Spleen (tissue), 11 donors: ENCODE data around the gene DNAJC27. TPM values are rescaled to one million over a fixed set of nuclear protein-coding genes. Genes with fewer than 3 reads are reported as not detected.

Source experiments
- DNase-seq: peaks from one replicate; pipeline ENCODE4 v3.0.0-alpha.2; 2020
- H3K27ac ChIP-seq, 8 donors: fragments of 200-600 bp; sonication (generic) in 7 of 8; 1 replicate in 4 of 8; 2 replicates in 4 of 8; pipeline versions ENCODE4 v1.5.0 to v1.8.0; 2016 to 2021; ENCODE audit warnings: inconsistent platforms in 4 of 8, mild to moderate bottlenecking in 4 of 8, moderate library complexity in 1 of 8
- H3K27me3 ChIP-seq, 7 donors: fragments of 200-600 bp; sonication (generic) in 6 of 7; replicated peaks in 1 of 7; 1 replicate in 4 of 7; 2 replicates in 3 of 7; pipeline versions ENCODE4 v1.5.0 to v1.8.0; 2016 to 2021; ENCODE audit warnings: inconsistent platforms in 3 of 7, mild to moderate bottlenecking in 1 of 7
- H3K36me3 ChIP-seq, 6 donors: fragments of 200-600 bp; sonication (generic) in 5 of 6; 1 replicate in 4 of 6; 2 replicates in 2 of 6; pipeline versions ENCODE4 v1.5.0 to v1.8.0; 2016 to 2021; ENCODE audit warnings: inconsistent platforms in 2 of 6
- H3K4me1 ChIP-seq, 6 donors: fragments of 200-600 bp; sonication (generic) in 5 of 6; 1 replicate in 3 of 6; 2 replicates in 3 of 6; pipeline versions ENCODE4 v1.5.0 to v1.8.0; 2016 to 2021; ENCODE audit warnings: inconsistent platforms in 3 of 6
- H3K4me3 ChIP-seq, 8 donors: fragments of 200-600 bp; sonication (generic) in 7 of 8; 1 replicate in 4 of 8; 2 replicates in 4 of 8; pipeline versions ENCODE4 v1.5.0 to v1.8.0; 2016 to 2021; ENCODE audit warnings: inconsistent platforms in 4 of 8, mild to moderate bottlenecking in 4 of 8, moderate library complexity in 2 of 8
- H3K9me3 ChIP-seq, 8 donors: fragments of 200-600 bp; sonication (generic) in 7 of 8; 1 replicate in 4 of 8; 2 replicates in 4 of 8; pipeline versions ENCODE4 v1.5.0 to v1.8.0; 2016 to 2021; ENCODE audit warnings: inconsistent platforms in 4 of 8
- POLR2A ChIP-seq, 3 donors: fragments of 450-650 bp; IDR thresholded peaks; one replicate each; pipeline ENCODE4 v1.5.1; 2017; ENCODE audit warnings: antibody characterized with exemption in 3 of 3, mild to moderate bottlenecking in 1 of 3
- POLR2AphosphoS5 ChIP-seq, 3 donors: sonication (generic); formaldehyde crosslinking; IDR thresholded peaks; one replicate each; pipeline ENCODE4 v1.5.1; 2017; ENCODE audit warnings: antibody characterized with exemption in 3 of 3
- WGBS, 5 donors: extraction: QIAGEN DNeasy Blood & Tissue Kit in 3 of 5; methylation state at CpG; one replicate each; pipeline versions ENCODE4 v1.1.5 to v1.1.7; 2013 to 2018; 5-methylcytosine and 5-hydroxymethylcytosine counted together
- intact Hi-C: fragments of 100-400 bp; cut with DNase I; formaldehyde crosslinking; loops from one replicate; pipeline ENCODE4 v1.15.0; 2023; ENCODE audit warnings: low total_unique reads
- polyA plus RNA-seq, 3 donors: library from polyadenylated mRNA; stranded (reverse); fragments of 200-250 nt; gene quantifications; one replicate each; pipeline ENCODE4 v1.2.1, GENCODE V29; 2013
- total RNA-seq, 7 donors: library from RNA; depleted of rRNA in 3 of 7; stranded (reverse); fragments of >200 nt in 3 of 7; fragmentation: NEBNext Ultra II Directional in 4 of 7; extraction: Animal tissue kit (Norgen Biotek cat#: 25700) in 4 of 7; gene quantifications; one replicate each; pipeline versions ENCODE4 v1.1.0 to v1.2.1, GENCODE V29; 2016 to 2021
- TF ChIP-seq, protein P1 (sequence below), 11 experiments: fragments of 200-600 bp in 7 of 11; fragments of 450-650 bp in 4 of 11; sonication (generic) in 4 of 11; IDR thresholded peaks in 8 of 11; conservative IDR thresholded peaks in 3 of 11; 1 replicate in 7 of 11; 2 replicates in 4 of 11; pipeline versions ENCODE4 v1.4.0 to v1.8.0; 2016 to 2021; ENCODE audit warnings: antibody characterized with exemption in 11 of 11, inconsistent platforms in 4 of 11, mild to moderate bottlenecking in 1 of 11
- donor health status: healthy with polysubstance abuse.
- donor health status: DM: no; HTN: no; CAD: no; lungs with moderate emphysema.
- donor health status: DM: no; HTN: no; CAD: no.
- donor health status: Bipolar disorder and iron deficiency.
- donor health status: healthy.
- donor health status: DM: no; HTN: no; CAD: no.
- donor health status: DM: yes; HTN: yes; CAD: no.

DNAJC27 gene
- total and polyA plus RNA-seq, 10 donors, result 1.7 to 10.5 (median 6.9) TPM

DNA sequence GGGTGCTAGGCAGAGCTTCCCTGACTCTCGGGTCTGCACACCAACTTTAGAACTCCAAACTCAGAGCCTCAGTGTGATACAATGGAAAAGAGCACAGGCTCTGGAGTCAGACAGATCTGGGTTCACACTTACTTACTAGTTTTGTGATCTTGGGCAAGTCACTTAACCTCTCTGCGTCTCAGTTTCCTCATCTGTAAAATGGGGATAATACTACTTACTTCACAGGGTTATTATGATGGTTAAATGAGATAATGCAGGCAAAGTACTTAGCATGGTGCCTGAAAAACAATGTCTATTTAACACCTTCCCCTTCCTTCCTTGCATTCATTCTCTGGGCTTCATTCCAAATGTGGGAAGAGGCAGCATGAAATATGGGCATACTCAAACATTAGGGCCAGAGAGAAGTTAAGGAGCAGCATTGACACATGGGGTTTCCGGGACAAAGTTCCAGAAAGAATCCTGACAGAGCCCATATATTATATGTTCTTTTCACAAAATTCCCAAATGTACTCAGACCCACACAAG is 13.3 kb downstream of the DNAJC27 start:
- Histone ChIP-seq H3K36me3 (peaks cover 0 to 100% (median 74%) of the 10 kb centered on the region in 6 donors), H3K9me3 (peaks cover 0 to 23% (median 17%) of the 10 kb centered on the region in 8 donors), H3K27ac (no peak overlapping the region), H3K27me3 (no peaks in the 10 kb centered on the region), H3K4me3 (no peak overlapping the region), H3K4me1 (no peaks in the 10 kb centered on the region)
- DNase-seq, result no peak
- intact Hi-C loops, result no loop called here
- TF ChIP-seq POLR2A (IDR thresholded peaks at IDR 0.05) (no peak), POLR2AphosphoS5 (IDR thresholded peaks at IDR 0.05) (no peak)
- TF ChIP-seq, protein P1, sequence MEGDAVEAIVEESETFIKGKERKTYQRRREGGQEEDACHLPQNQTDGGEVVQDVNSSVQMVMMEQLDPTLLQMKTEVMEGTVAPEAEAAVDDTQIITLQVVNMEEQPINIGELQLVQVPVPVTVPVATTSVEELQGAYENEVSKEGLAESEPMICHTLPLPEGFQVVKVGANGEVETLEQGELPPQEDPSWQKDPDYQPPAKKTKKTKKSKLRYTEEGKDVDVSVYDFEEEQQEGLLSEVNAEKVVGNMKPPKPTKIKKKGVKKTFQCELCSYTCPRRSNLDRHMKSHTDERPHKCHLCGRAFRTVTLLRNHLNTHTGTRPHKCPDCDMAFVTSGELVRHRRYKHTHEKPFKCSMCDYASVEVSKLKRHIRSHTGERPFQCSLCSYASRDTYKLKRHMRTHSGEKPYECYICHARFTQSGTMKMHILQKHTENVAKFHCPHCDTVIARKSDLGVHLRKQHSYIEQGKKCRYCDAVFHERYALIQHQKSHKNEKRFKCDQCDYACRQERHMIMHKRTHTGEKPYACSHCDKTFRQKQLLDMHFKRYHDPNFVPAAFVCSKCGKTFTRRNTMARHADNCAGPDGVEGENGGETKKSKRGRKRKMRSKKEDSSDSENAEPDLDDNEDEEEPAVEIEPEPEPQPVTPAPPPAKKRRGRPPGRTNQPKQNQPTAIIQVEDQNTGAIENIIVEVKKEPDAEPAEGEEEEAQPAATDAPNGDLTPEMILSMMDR (IDR thresholded peaks at IDR 0.05 in 8 of 11, conservative IDR thresholded peaks at IDR 0.05 in 3 of 11), result no peak
- 86 to 94% (median 90%) methylated on average over 3 of the region's 3 CpGs for WGBS, 5 donors

DNA sequence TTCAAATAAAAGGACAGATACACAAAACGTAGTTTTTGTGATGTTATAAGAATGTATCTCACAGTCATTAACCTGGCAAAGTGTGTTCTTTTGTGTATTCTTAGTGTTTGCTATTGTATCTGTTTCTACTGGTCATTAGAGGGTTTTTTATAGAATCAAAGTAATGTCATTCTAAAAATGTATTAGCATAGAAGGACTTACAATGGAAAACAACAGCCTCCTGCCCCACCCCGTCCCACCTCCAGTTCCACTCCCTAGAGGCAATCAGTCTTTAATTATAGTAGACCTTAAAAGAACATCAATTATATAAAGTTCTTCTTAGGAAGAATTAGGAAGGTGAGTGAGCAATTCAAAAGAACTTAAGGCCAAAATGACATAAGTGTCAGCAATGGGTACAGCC is 13.8 kb downstream of the DNAJC27 start:
- Histone ChIP-seq H3K36me3 (peaks cover 0 to 100% (median 74%) of the 10 kb centered on the region in 6 donors), H3K27ac (no peak overlapping the region), H3K9me3 (peaks cover 0 to 23% (median 17%) of the 10 kb centered on the region in 8 donors), H3K27me3 (no peaks in the 10 kb centered on the region), H3K4me3 (no peak overlapping the region), H3K4me1 (no peaks in the 10 kb centered on the region)
- 88 to 94% (median 92%) methylated on average over 2 of the region's 2 CpGs for WGBS, 5 donors
- TF ChIP-seq POLR2AphosphoS5 (IDR thresholded peaks at IDR 0.05) (no peak), POLR2A (IDR thresholded peaks at IDR 0.05) (no peak)
- TF ChIP-seq, protein P1 (IDR thresholded peaks at IDR 0.05 in 8 of 11, conservative IDR thresholded peaks at IDR 0.05 in 3 of 11), result no peak
- intact Hi-C loops, result no loop called here
- DNase-seq, result no peak

GRCh38 chr2:24957221-24957620 is 14.5 kb downstream of the DNAJC27 start:
- H3K4me1 ChIP-seq, result no peaks in the 10 kb centered on the region
- 86 to 100% (median 91%) methylated on average over 1 of the region's 1 CpG for WGBS, 5 donors
- TF ChIP-seq POLR2AphosphoS5 (IDR thresholded peaks at IDR 0.05) (no peak), POLR2A (IDR thresholded peaks at IDR 0.05) (no peak)
- TF ChIP-seq, protein P1 (IDR thresholded peaks at IDR 0.05 in 8 of 11, conservative IDR thresholded peaks at IDR 0.05 in 3 of 11), result no peak
- H3K27me3 ChIP-seq, result no peaks in the 10 kb centered on the region
- no peak overlapping the region for H3K4me3 ChIP-seq
- H3K36me3 ChIP-seq, result peaks cover 0 to 100% (median 70%) of the 10 kb centered on the region in 6 donors
- DNase-seq, result no peak
- intact Hi-C loops, result no loop called here
- peaks cover 0 to 23% (median 17%) of the 10 kb centered on the region in 8 donors for H3K9me3 ChIP-seq
- H3K27ac ChIP-seq, result no peak overlapping the region

DNA sequence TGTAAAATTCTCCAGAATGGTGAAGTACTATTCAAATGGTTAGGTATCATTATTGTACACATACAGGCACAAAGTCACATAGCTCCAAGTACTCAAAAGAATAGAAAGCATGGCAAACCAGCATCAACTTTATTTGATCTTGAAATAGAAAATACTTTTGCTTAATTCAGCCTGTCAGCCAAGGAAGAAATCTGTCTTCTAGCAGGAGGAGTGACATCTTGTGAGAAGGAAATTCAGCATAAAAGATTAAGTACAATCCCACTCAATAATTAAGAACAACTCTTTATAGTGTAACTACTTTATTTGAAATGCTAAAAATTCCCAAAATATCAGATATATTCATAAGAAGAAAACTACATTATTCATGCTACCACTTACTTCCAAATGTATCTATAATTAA is 15.8 kb downstream of the DNAJC27 start:
- Histone ChIP-seq H3K4me3 (no peak overlapping the region), H3K9me3 (peaks cover 0 to 23% (median 17%) of the 10 kb centered on the region in 8 donors), H3K36me3 (peaks cover 0 to 100% (median 70%) of the 10 kb centered on the region in 6 donors), H3K27me3 (no peaks in the 10 kb centered on the region), H3K27ac (no peak overlapping the region), H3K4me1 (no peaks in the 10 kb centered on the region)
- TF ChIP-seq, protein P1 (IDR thresholded peaks at IDR 0.05 in 8 of 11, conservative IDR thresholded peaks at IDR 0.05 in 3 of 11), result no peak
- TF ChIP-seq POLR2A (IDR thresholded peaks at IDR 0.05), result no peak
- TF ChIP-seq POLR2AphosphoS5 (IDR thresholded peaks at IDR 0.05), result no peak
- intact Hi-C loops, result no loop called here
- DNase-seq, result no peak
